HAP-1 (cell line): ENCODE data around the gene IFNL1.
"Not testable (repeated sequence)": the region's sequence is repeated elsewhere in the genome, so short reads cannot be mapped to it uniquely, and the experiment has no call there.

Source experiments
- DNase-seq, 2 experiments: peaks; one replicate each; pipeline ENCODE4 v3.0.0-alpha.2; 2016 to 2020; ENCODE audit warnings: low spot score in 2 of 2
- H3K27me3 ChIP-seq: fragments of 250-450 bp; sonication (Bioruptor Pico); 2 replicates; pipeline ENCODE4 v1.5.1; 2020; ENCODE audit warnings: low read depth, mild to moderate bottlenecking, moderate library complexity
- H3K36me3 ChIP-seq: fragments of 250-450 bp; sonication (Bioruptor Pico); replicated peaks from 2 replicates; pipeline ENCODE4 v1.5.1; 2020; ENCODE audit warnings: mild to moderate bottlenecking
- H3K4me1 ChIP-seq: fragments of 250-450 bp; sonication (Bioruptor Pico); 2 replicates; pipeline ENCODE4 v1.5.1; 2020; ENCODE audit warnings: mild to moderate bottlenecking
- H3K4me3 ChIP-seq: fragments of 250-450 bp; sonication (Bioruptor Pico); 2 replicates; pipeline ENCODE4 v1.5.1; 2020; ENCODE audit warnings: mild to moderate bottlenecking, moderate library complexity
- H3K9me3 ChIP-seq: fragments of 250-450 bp; sonication (Bioruptor Pico); 2 replicates; pipeline ENCODE4 v1.5.1; 2020; ENCODE audit warnings: mild to moderate bottlenecking, moderate library complexity
- in situ Hi-C: fragments of 300-500 bp; cut with MboI; formaldehyde crosslinking; loops from 3 replicates; pipeline ENCODE4 v1.14.3; 2020; ENCODE audit warnings: low sequenced_read_pairs, inconsistent platforms, mixed read lengths

The IFNL1 gene

DNA sequence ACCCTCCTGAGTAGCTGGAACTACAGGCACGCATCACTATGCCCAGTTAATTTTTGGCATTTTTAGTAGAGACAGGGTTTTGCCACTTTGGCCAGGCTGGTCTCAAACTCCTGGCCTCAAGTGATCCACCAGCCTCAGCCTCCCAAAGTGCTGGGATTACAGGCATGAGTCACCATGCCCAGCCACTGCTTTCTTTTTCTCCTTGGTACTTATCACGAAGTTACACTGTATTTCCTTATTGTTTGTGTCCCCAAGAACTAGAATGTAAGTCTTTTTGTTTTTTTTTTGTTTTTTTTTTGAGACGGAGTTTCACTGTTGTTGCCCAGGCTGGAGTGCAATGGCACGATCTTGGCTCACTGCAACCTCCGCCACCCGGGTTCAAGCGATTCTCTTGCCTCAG, 43.9 kb downstream of the IFNL1 start:
- H3K4me3 ChIP-seq, DNase-seq, H3K4me1 ChIP-seq, H3K36me3 ChIP-seq, H3K27me3 ChIP-seq, H3K9me3 ChIP-seq, in situ Hi-C loops: not testable (repeated sequence)

DNA sequence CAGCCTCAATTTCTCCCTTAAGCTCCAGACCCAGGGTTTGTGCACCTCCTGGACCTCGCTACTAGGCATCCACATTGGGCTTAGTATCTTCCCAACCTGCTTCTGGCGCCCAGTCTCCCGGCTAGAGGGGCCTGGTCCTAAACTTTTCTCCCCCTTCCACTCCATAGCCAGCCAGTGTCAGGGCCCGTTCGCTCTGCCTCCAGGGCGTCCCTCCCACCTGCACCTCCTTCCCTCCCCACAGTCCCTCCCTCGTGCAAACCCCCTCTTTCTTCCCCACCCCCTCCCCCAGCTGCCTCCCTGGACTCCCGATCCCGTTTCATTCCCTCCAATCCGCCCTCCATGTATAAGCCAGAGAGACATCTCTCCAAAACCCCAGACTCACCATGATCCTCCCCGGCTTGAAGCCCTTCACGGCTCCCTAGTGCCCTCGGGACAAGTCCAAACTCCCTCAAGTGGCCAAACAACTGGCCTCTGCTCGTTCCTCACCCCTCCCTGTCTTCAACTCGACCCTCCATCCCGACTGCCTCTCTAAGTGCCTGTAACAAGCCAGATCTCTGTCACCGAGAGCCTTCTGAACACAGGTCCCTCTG, 45.0 kb downstream of the IFNL1 start:
- DNase-seq, result peak in 1 of 2 experiments; percentile 58
- Histone ChIP-seq H3K4me1 (peaks cover 11% of the 10 kb centered on the region), H3K4me3 (peak overlapping the region; percentile 57), H3K36me3 (peaks cover 4% of the 10 kb centered on the region), H3K27me3 (no peaks in the 10 kb centered on the region), H3K9me3 (no peaks in the 10 kb centered on the region)
- in situ Hi-C loops, result no loop called here

DNA sequence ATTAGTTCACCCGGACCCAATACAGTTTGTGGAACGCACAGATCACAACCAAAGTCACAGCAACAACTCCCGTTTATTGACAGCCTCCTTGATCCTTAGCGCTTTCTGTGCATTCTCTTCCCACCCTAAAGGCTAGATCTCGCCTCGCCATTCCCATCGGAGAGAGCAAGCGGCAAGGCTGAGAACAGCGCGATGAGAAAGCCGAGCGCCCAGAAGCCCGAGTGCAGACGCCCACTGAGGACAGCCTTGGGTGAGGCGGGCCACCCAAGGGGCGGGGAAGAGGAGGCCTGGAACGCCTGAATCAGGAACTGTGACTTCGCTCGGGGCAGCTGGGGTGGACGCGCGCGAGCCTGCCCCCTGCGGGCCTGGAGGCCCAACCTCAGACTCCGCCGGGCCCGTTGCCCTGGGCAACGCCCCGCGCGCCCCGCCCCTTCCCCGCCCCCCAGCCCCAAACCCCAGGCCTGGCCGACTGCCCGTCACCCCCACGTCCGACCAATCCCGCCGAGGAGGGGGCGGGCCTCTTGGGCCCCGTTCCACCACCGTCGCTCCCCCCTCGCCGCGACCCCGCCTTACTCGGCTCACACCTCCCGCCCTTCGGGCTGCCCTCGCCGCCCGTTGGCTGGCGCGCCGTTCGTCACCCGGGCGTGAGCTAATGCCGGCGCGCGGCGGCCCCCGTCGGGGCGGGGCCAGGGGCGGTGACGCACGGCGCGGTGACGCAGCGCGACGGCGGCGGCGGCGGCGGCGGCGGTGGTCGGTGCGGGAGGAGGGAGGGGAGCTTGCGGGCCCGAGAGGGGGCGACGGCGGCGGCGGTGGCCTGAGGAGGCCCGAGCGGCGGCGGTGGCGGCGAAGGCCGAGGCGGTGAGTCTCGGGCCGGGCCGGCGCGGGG, 45.8 kb downstream of the IFNL1 start, which contains the start of gene SAMD4B:
SAMD4B (plus strand) TSS at position 703 of the 886 bp plus-strand sequence. CDS start 14,473 bp downstream, outside the sequence.
- Histone ChIP-seq H3K4me3 (peak within 1 kb of the TSS; percentile 70), H3K4me1 (peaks cover 14% of the 10 kb centered on the region)

GRCh38 chr19:39342647-39343305, 46.6 kb downstream of the IFNL1 start:
- no peaks in the 10 kb centered on the region for H3K27me3 ChIP-seq
- H3K4me1 ChIP-seq, result peaks cover 14% of the 10 kb centered on the region
- in situ Hi-C loops, result no loop called here
- H3K4me3 ChIP-seq, result peak overlapping the region; percentile 70
- no peaks in the 10 kb centered on the region for H3K9me3 ChIP-seq
- H3K36me3 ChIP-seq, result peaks cover 9% of the 10 kb centered on the region
- peak in 1 of 2 experiments; percentile 36 for DNase-seq

More for the DNA sequence above, 45.8 kb downstream of the IFNL1 start, which contains the start of gene SAMD4B:
- in situ Hi-C loops, result no loop called here
- peak; percentile 94 to 99 for DNase-seq
- Histone ChIP-seq H3K9me3 (no peaks in the 10 kb centered on the region), H3K27me3 (no peaks in the 10 kb centered on the region), H3K36me3 (peaks cover 9% of the 10 kb centered on the region)

DNA sequence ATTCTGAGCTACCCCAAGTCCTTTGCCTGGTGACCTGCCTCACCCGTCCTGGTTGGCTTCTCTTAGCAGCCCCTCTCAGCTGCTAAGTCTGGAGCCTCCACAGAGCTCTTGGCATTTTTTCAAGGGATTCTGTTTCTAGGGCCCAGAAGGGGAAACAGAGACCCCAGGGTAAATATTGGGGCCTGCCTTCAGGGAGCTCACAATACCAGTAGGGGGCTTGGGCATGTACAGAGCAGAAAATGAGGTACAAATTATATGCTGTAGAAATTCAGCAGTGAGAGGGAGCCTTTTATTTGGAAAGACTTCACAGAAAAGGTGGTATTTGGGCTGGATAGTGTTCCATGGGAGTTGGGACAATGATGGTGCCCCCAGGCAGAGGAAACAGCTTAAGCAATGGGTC, 49.7 kb downstream of the IFNL1 start:
- H3K36me3 ChIP-seq, result peaks cover 30% of the 10 kb centered on the region
- no peaks in the 10 kb centered on the region for H3K27me3 ChIP-seq
- H3K4me1 ChIP-seq, result peaks cover 10% of the 10 kb centered on the region
- H3K4me3 ChIP-seq, result no peak overlapping the region
- DNase-seq, result no peak
- H3K9me3 ChIP-seq, result no peaks in the 10 kb centered on the region
- in situ Hi-C loops, result no loop called here

GRCh38 chr19:39347332-39348164, 51.3 kb downstream of the IFNL1 start:
- in situ Hi-C loops, result no loop called here
- peaks cover 33% of the 10 kb centered on the region for H3K36me3 ChIP-seq

More at GRCh38 chr19:39347332-39348164, 51.3 kb downstream of the IFNL1 start:
- no peak for DNase-seq
- H3K9me3 ChIP-seq, result no peaks in the 10 kb centered on the region
- peaks cover 10% of the 10 kb centered on the region for H3K4me1 ChIP-seq
- H3K4me3 ChIP-seq, result no peak overlapping the region
- no peaks in the 10 kb centered on the region for H3K27me3 ChIP-seq
